GM12891 (cell line): ENCODE data around the gene S100PBP.

Experiments used
- PAX5 ChIP-seq: IDR thresholded peaks from 2 replicates; pipeline ENCODE4 v1.6.1; 2011; ENCODE audit warnings: low read length, moderate library complexity, mild to moderate bottlenecking; ENCODE audit not compliant: insufficient read depth, severe bottlenecking
- POLR2A ChIP-seq: IDR thresholded peaks from 2 replicates; pipeline ENCODE4 v1.6.1; 2011; ENCODE audit warnings: low read depth, low read length, control low read depth
- POLR2AphosphoS5 ChIP-seq: IDR thresholded peaks from 2 replicates; pipeline ENCODE4 v1.6.1; 2011; ENCODE audit warnings: low read depth, low read length, control low read depth
- POU2F2 ChIP-seq: IDR thresholded peaks from 2 replicates; pipeline ENCODE4 v1.6.1; 2011; ENCODE audit warnings: low read depth, mild to moderate bottlenecking, control low read depth, low read length, moderate library complexity
- SPI1 ChIP-seq: IDR thresholded peaks from 2 replicates; pipeline ENCODE4 v1.6.1; 2011; ENCODE audit warnings: low read depth, low read length, control low read depth
- TAF1 ChIP-seq: IDR thresholded peaks from 2 replicates; pipeline ENCODE4 v1.6.1; 2011; ENCODE audit warnings: low read depth, low read length, control low read depth

GRCh38 chr1:32901823-32902534 lies 84.5 kb downstream of the S100PBP start:
- no peak for TF ChIP-seq POLR2AphosphoS5
- no peak for TF ChIP-seq POLR2A
- no peak for TF ChIP-seq PAX5
- TF ChIP-seq TAF1: no peak
- TF ChIP-seq SPI1: no peak
- TF ChIP-seq POU2F2: no peak
